HepG2 (cell line): ENCODE results near the gene ZMIZ1. TPM values are rescaled to one million over a fixed set of nuclear protein-coding genes. Genes with fewer than 3 reads are reported as not detected.

Source experiments
- ATF1 ChIP-seq: IDR thresholded peaks from 2 replicates; pipeline ENCODE4 v1.6.1; 2016; ENCODE audit warnings: mild to moderate bottlenecking, control low read depth
- TSC22D2 ChIP-seq: sonication (generic); formaldehyde crosslinking; IDR thresholded peaks from 2 replicates; pipeline ENCODE4 v1.5.1; 2020; ENCODE audit warnings: missing genetic modification reagents, mild to moderate bottlenecking, borderline replicate concordance
- ZNF678 ChIP-seq: sonication (generic); formaldehyde crosslinking; IDR thresholded peaks from 2 replicates; pipeline ENCODE4 v1.4.0; 2020; ENCODE audit warnings: mild to moderate bottlenecking, missing genetic modification reagents
- polyA plus RNA-seq, 8 experiments: library from polyadenylated mRNA; depleted of rRNA in 3 of 8; stranded (reverse) in 7 of 8; unstranded in 1 of 8; fragments of >200 nt; fragmentation: Illumina TruSeq in 4 of 8; extraction: Trizol in 4 of 8; gene quantifications; 2 replicates each; pipeline versions ENCODE4 v1.2.1 to v1.2.3, GENCODE V29; 2011 to 2016; ENCODE audit warnings: low read depth in 4 of 8, missing spikeins in 1 of 8, mixed read lengths in 1 of 8; ENCODE audit not compliant: insufficient read depth in 1 of 8
- total RNA-seq, 5 experiments: library from RNA; depleted of rRNA; stranded (reverse); fragments of >200 nt; fragmentation: Illumina TruSeq; extraction: Trizol; gene quantifications; 2 replicates each; pipeline ENCODE4 v1.2.3, GENCODE V29; 2016; ENCODE audit warnings: low read depth in 1 of 5
- TF ChIP-seq, protein P1 (sequence below): sonication (generic); formaldehyde crosslinking; IDR thresholded peaks from 2 replicates; pipeline ENCODE4 v1.4.0; 2020; ENCODE audit warnings: mild to moderate bottlenecking, missing genetic modification reagents
- TF ChIP-seq, protein P2 (sequence below): sonication (generic); formaldehyde crosslinking; IDR thresholded peaks from 2 replicates; pipeline ENCODE4 v1.4.0; 2020; ENCODE audit warnings: mild to moderate bottlenecking, missing genetic modification reagents, borderline replicate concordance
- TF ChIP-seq, protein P3 (sequence below): sonication (generic); formaldehyde crosslinking; IDR thresholded peaks from 2 replicates; pipeline ENCODE4 v1.8.1; 2023; ENCODE audit warnings: missing genetic modification reagents, inconsistent platforms, borderline replicate concordance
- TF ChIP-seq, protein P4 (sequence below): sonication (generic); formaldehyde crosslinking; IDR thresholded peaks from 2 replicates; pipeline ENCODE4 v1.4.0; 2020; ENCODE audit warnings: missing genetic modification reagents, mild to moderate bottlenecking, borderline replicate concordance
- TF ChIP-seq, protein P5 (sequence below): sonication (generic); formaldehyde crosslinking; IDR thresholded peaks from 2 replicates; pipeline ENCODE4 v1.4.0; 2020; ENCODE audit warnings: missing genetic modification reagents; ENCODE audit errors: not compliant biosample characterization

The ZMIZ1 gene
- total and polyA plus RNA-seq, 2 of the 13 experiments (the other 11 are each of a cell fraction or from before 2014, with no cell fraction given) = 5.3 to 10.2 TPM

DNA sequence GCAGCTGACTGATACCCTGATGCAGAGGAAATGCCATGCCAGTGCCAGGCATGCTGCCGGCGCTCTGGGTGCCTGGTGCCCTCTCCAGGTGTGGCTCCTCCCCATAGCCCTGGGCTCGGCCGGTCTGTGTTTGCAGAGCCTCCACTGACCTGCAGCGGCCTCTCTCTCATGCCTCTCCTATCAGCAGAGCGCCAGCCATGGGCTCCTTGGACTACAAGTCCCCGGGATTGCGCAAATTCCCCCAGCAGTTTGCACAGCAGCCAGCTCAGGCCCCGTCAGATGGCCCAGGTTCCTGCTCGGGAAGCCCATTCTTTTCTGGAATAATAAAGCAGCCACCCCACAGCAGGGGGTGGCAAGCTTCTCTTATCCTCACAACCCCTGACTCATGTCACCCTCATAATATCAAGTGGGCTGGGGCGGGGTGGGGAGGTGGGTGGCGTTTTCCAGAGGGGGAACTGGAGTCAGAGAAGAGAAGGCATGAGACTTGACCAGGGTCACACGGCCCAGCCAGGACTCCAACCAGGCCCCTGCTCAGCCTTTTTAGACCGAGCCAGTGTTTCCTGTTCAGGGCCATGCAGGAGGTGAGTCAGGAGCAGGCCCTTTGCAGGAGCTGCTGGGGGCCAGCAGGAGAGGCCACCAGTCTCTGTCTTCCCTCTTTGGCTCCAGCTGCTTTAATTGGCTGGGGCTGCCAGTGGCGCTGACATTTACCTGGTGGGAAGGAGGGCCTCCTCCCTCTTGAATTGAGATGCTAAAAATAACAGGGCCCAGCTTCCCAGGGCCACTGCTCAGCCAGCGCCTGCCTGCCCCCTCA, 58.6 kb downstream of the ZMIZ1 start (continued):
- TF ChIP-seq, protein P1, sequence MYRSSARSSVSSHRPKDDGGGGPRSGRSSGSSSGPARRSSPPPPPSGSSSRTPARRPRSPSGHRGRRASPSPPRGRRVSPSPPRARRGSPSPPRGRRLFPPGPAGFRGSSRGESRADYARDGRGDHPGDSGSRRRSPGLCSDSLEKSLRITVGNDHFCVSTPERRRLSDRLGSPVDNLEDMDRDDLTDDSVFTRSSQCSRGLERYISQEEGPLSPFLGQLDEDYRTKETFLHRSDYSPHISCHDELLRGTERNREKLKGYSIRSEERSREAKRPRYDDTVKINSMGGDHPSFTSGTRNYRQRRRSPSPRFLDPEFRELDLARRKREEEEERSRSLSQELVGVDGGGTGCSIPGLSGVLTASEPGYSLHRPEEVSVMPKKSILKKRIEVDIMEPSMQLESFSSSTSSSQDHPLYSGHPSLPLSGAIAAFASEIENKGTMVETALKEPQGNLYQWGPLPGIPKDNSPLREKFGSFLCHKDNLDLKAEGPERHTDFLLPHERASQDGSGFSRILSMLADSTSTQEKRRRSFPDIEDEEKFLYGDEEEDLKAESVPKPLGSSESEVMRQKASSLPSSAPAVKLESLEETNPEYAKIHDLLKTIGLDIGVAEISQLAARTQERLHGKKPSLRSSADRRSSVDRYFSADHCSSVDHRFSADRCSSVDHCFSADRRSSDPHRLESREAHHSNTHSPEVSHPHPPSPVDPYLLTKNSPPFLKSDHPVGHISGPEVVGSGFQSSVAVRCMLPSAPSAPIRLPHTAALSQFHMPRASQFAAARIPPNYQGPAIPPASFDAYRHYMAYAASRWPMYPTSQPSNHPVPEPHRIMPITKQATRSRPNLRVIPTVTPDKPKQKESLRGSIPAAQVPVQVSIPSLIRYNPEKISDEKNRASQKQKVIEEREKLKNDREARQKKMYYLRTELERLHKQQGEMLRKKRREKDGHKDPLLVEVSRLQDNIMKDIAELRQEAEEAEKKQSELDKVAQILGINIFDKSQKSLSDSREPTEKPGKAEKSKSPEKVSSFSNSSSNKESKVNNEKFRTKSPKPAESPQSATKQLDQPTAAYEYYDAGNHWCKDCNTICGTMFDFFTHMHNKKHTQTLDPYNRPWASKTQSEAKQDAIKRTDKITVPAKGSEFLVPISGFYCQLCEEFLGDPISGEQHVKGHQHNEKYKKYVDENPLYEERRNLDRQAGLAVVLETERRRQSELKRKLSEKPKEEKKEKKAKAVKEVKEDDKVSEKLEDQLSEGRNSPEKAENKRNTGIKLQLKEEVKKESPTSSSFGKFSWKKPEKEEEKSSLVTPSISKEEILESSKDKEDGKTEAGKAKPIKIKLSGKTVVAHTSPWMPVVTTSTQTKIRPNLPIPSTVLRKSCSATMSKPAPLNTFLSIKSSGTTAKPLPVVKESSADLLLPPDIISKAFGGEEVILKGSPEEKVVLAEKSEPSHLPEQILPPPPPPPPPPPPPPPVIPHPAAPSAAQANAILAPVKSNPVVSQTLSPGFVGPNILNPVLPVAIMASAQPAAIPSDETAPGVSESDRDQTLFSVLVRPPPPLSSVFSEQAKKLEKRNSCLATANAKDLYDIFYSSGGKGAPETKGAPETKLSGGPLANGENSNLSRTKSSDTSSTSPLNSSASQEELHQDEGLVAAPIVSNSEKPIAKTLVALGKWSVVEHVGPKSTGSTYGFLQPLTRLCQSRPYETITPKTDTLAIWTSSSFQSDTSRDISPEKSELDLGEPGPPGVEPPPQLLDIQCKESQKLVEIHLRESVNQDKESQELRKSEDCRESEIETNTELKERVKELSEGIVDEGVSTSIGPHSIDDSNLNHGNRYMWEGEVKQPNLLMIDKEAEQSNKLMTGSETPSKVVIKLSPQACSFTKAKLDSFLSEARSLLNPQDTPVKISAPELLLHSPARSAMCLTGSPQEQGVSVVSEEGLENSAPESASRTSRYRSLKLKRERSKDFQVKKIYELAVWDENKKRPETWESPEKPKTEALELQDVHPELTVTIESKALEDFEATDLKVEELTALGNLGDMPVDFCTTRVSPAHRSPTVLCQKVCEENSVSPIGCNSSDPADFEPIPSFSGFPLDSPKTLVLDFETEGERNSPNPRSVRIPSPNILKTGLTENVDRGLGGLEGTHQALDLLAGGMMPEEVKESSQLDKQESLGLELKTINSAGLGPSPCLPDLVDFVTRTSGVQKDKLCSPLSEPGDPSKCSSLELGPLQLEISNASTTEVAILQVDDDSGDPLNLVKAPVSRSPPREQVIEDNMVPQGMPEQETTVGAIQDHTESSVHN (CRISPR knock-in tag) = no peak
- TF ChIP-seq TSC22D2 (CRISPR knock-in tag) = no peak
- TF ChIP-seq, protein P2, sequence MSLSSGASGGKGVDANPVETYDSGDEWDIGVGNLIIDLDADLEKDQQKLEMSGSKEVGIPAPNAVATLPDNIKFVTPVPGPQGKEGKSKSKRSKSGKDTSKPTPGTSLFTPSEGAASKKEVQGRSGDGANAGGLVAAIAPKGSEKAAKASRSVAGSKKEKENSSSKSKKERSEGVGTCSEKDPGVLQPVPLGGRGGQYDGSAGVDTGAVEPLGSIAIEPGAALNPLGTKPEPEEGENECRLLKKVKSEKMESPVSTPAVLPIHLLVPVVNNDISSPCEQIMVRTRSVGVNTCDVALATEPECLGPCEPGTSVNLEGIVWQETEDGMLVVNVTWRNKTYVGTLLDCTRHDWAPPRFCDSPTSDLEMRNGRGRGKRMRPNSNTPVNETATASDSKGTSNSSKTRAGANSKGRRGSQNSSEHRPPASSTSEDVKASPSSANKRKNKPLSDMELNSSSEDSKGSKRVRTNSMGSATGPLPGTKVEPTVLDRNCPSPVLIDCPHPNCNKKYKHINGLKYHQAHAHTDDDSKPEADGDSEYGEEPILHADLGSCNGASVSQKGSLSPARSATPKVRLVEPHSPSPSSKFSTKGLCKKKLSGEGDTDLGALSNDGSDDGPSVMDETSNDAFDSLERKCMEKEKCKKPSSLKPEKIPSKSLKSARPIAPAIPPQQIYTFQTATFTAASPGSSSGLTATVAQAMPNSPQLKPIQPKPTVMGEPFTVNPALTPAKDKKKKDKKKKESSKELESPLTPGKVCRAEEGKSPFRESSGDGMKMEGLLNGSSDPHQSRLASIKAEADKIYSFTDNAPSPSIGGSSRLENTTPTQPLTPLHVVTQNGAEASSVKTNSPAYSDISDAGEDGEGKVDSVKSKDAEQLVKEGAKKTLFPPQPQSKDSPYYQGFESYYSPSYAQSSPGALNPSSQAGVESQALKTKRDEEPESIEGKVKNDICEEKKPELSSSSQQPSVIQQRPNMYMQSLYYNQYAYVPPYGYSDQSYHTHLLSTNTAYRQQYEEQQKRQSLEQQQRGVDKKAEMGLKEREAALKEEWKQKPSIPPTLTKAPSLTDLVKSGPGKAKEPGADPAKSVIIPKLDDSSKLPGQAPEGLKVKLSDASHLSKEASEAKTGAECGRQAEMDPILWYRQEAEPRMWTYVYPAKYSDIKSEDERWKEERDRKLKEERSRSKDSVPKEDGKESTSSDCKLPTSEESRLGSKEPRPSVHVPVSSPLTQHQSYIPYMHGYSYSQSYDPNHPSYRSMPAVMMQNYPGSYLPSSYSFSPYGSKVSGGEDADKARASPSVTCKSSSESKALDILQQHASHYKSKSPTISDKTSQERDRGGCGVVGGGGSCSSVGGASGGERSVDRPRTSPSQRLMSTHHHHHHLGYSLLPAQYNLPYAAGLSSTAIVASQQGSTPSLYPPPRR (CRISPR knock-in tag) = peak; percentile 65; the same call in 1 of the 2 replicates
- TF ChIP-seq, protein P3, sequence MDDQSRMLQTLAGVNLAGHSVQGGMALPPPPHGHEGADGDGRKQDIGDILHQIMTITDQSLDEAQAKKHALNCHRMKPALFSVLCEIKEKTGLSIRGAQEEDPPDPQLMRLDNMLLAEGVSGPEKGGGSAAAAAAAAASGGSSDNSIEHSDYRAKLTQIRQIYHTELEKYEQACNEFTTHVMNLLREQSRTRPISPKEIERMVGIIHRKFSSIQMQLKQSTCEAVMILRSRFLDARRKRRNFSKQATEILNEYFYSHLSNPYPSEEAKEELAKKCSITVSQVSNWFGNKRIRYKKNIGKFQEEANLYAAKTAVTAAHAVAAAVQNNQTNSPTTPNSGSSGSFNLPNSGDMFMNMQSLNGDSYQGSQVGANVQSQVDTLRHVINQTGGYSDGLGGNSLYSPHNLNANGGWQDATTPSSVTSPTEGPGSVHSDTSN = no peak
- no peak for TF ChIP-seq ATF1 (CRISPR knock-in tag)
- TF ChIP-seq, protein P4, sequence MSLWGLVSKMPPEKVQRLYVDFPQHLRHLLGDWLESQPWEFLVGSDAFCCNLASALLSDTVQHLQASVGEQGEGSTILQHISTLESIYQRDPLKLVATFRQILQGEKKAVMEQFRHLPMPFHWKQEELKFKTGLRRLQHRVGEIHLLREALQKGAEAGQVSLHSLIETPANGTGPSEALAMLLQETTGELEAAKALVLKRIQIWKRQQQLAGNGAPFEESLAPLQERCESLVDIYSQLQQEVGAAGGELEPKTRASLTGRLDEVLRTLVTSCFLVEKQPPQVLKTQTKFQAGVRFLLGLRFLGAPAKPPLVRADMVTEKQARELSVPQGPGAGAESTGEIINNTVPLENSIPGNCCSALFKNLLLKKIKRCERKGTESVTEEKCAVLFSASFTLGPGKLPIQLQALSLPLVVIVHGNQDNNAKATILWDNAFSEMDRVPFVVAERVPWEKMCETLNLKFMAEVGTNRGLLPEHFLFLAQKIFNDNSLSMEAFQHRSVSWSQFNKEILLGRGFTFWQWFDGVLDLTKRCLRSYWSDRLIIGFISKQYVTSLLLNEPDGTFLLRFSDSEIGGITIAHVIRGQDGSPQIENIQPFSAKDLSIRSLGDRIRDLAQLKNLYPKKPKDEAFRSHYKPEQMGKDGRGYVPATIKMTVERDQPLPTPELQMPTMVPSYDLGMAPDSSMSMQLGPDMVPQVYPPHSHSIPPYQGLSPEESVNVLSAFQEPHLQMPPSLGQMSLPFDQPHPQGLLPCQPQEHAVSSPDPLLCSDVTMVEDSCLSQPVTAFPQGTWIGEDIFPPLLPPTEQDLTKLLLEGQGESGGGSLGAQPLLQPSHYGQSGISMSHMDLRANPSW (CRISPR knock-in tag) = no peak
- TF ChIP-seq, protein P5, sequence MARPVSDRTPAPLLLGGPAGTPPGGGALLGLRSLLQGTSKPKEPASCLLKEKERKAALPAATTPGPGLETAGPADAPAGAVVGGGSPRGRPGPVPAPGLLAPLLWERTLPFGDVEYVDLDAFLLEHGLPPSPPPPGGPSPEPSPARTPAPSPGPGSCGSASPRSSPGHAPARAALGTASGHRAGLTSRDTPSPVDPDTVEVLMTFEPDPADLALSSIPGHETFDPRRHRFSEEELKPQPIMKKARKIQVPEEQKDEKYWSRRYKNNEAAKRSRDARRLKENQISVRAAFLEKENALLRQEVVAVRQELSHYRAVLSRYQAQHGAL (CRISPR knock-in tag) = no peak
- TF ChIP-seq ZNF678 (CRISPR knock-in tag) = peak; percentile 49; the same call in 1 of the 2 replicates
